Activated B cell treated with CpG ODN at 0.5 μM for 24 hours (primary cell): ENCODE results near the gene TRAF3IP1. TPM values are rescaled to one million over a fixed set of nuclear protein-coding genes. Genes with fewer than 3 reads are reported as not detected.
"Not testable (repeated sequence)": the region's sequence is repeated elsewhere in the genome, so short reads cannot be mapped to it uniquely, and the experiment has no call there.

ENCODE experiments used
- ATAC-seq: fragments of 200-7000 bp; cut with Tn5 transposase; one replicate; pipeline ENCODE4 v1.10.0; 2021; ENCODE audit warnings: low read depth, mild to moderate bottlenecking, moderate library complexity
- CTCF ChIA-PET: fragments of 350-600 bp; sonication (Branson Sonifier 250); formaldehyde crosslinking; loops from one replicate; lab custom pipeline; 2021; ENCODE audit warnings: antibody characterized with exemption; lab: Charles Lee
- POLR2A ChIA-PET: fragments of 350-600 bp; sonication (Branson Sonifier 250); formaldehyde crosslinking; loops from one replicate; lab custom pipeline; 2021; ENCODE audit warnings: antibody characterized with exemption; lab: Charles Lee
- DNase-seq: peaks from one replicate; pipeline ENCODE4 v3.0.0; 2022
- H3K27ac Mint-ChIP-seq: one replicate; pipeline ENCODE4 v1.8.0; 2020; ENCODE audit warnings: mixed read lengths
- H3K27me3 Mint-ChIP-seq: one replicate; pipeline ENCODE4 v1.8.0; 2021; ENCODE audit warnings: mixed read lengths
- H3K36me3 Mint-ChIP-seq: one replicate; pipeline ENCODE4 v1.8.0; 2021; ENCODE audit warnings: low read depth, mixed read lengths
- H3K4me1 Mint-ChIP-seq: one replicate; pipeline ENCODE4 v1.8.0; 2021; ENCODE audit warnings: mixed read lengths
- H3K4me3 Mint-ChIP-seq: one replicate; pipeline ENCODE4 v1.8.0; 2020; ENCODE audit warnings: mild to moderate bottlenecking, mixed read lengths
- H3K9me3 Mint-ChIP-seq: one replicate; pipeline ENCODE4 v1.8.0; 2020; ENCODE audit warnings: mixed read lengths
- CTCF ChIP-seq: fragments of 200-600 bp; IDR thresholded peaks from one replicate; pipeline ENCODE4 v1.8.0; 2022; ENCODE audit warnings: antibody characterized with exemption, mild to moderate bottlenecking
- intact Hi-C: fragments of 100-400 bp; cut with micrococcal nuclease; formaldehyde crosslinking; loops from one replicate; pipeline ENCODE4 v1.15.1; 2024
- total RNA-seq: library from RNA; stranded (reverse); gene quantifications from 2 replicates; pipeline ENCODE4 v1.2.3, GENCODE V29; 2022

The TRAF3IP1 gene
- total RNA-seq, 1 donor from 2014 or later = 9.9 TPM

- TF ChIP-seq CTCF = no peak
Observed at GRCh38 chr2:238440767-238441166, 120.4 kb downstream of the TRAF3IP1 start.

GRCh38 chr2:238441262-238442114 is 121.2 kb downstream of the TRAF3IP1 start:
- POLR2A ChIA-PET = no interaction called here
- no peak for ATAC-seq
- Mint-ChIP-seq H3K9me3 (no peaks in the 10 kb centered on the region), H3K4me3 (no peak overlapping the region), H3K27me3 (no peaks in the 10 kb centered on the region), H3K27ac (no peak overlapping the region), H3K36me3 (peaks cover 85% of the 10 kb centered on the region), H3K4me1 (peaks cover 24% of the 10 kb centered on the region)
- DNase-seq = no peak
- intact Hi-C loops = no loop called here
- CTCF ChIA-PET = no interaction called here
- no peak for TF ChIP-seq CTCF

More at GRCh38 chr2:238440767-238441166, 120.4 kb downstream of the TRAF3IP1 start:
- H3K27me3 Mint-ChIP-seq = no peaks in the 10 kb centered on the region
- CTCF ChIA-PET = no interaction called here
- POLR2A ChIA-PET = no interaction called here
- intact Hi-C loops = no loop called here
- no peaks in the 10 kb centered on the region for H3K9me3 Mint-ChIP-seq
- DNase-seq (no peak), ATAC-seq (no peak)
- H3K4me1 Mint-ChIP-seq = peaks cover 24% of the 10 kb centered on the region
- H3K4me3 Mint-ChIP-seq = no peak overlapping the region
- H3K36me3 Mint-ChIP-seq = peaks cover 85% of the 10 kb centered on the region
- no peak overlapping the region for H3K27ac Mint-ChIP-seq

DNA sequence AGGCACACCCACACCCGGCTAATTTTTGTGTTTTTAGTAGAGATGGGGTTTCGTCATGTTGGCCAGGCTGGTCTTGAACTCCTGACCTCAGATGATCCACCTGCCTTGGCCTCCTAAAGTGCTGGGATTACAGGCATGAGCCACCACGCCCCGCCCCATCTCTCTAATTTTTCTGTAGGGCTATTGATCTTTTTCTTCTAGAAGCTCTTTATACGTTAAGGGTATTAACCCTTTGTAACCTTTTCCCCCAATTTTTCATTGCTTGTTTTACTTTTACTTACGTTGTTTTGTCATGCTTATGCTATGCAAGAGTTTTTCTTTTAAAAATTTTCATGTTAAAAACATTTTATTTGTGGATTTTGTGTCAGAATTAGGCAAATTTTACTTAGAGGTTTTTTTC is 121.9 kb downstream of the TRAF3IP1 start:
- intact Hi-C loops, ATAC-seq, H3K27ac Mint-ChIP-seq, DNase-seq, H3K27me3 Mint-ChIP-seq, POLR2A ChIA-PET, H3K4me3 Mint-ChIP-seq, H3K9me3 Mint-ChIP-seq, CTCF ChIA-PET: not testable (repeated sequence)
- Mint-ChIP-seq H3K36me3 (peaks cover 85% of the 10 kb centered on the region), H3K4me1 (peaks cover 24% of the 10 kb centered on the region)

GRCh38 chr2:238444242-238444641 is 123.9 kb downstream of the TRAF3IP1 start:
- Mint-ChIP-seq H3K4me3 (no peak overlapping the region), H3K27ac (no peak overlapping the region), H3K4me1 (peaks cover 24% of the 10 kb centered on the region), H3K36me3 (peaks cover 89% of the 10 kb centered on the region), H3K9me3 (no peaks in the 10 kb centered on the region), H3K27me3 (no peaks in the 10 kb centered on the region)
- no peak for ATAC-seq
- no peak for TF ChIP-seq CTCF
- intact Hi-C loops = no loop called here
- ChIA-PET CTCF (no interaction called here), POLR2A (no interaction called here)
- DNase-seq = no peak

GRCh38 chr2:238445409-238446190 is 125.3 kb downstream of the TRAF3IP1 start:
- ChIA-PET POLR2A (no interaction called here), CTCF (no interaction called here)
- peaks cover 86% of the 10 kb centered on the region for H3K36me3 Mint-ChIP-seq
- H3K27me3 Mint-ChIP-seq = no peaks in the 10 kb centered on the region
- H3K27ac Mint-ChIP-seq = no peak overlapping the region
- ATAC-seq (no peak), DNase-seq (no peak)
- no peaks in the 10 kb centered on the region for H3K9me3 Mint-ChIP-seq
- TF ChIP-seq CTCF = no peak
- intact Hi-C loops = no loop called here
- H3K4me3 Mint-ChIP-seq = no peak overlapping the region
- peaks cover 18% of the 10 kb centered on the region for H3K4me1 Mint-ChIP-seq
